Activated T-helper 2 cell treated with anti-CD3 and anti-CD28 coated beads, Interferon-gamma antibody, Interleukin-2, Interleukin-4, amounts not matched to agents 10 μg/mL and 5 μg/mL and 100 μg/mL, durations not matched to agents 14 hours and 24 hours and 36 hours (primary cell): ENCODE results near the gene AQP4. TPM values are rescaled to one million over a fixed set of nuclear protein-coding genes. Genes with fewer than 3 reads are reported as not detected.

Experiments
- DNase-seq: peaks from one replicate; pipeline ENCODE4 v3.0.0; 2021; ENCODE audit warnings: low spot score
- H3K27ac Mint-ChIP-seq: one replicate; pipeline ENCODE4 v1.8.0; 2021; ENCODE audit warnings: mixed read lengths
- H3K27me3 Mint-ChIP-seq: one replicate; pipeline ENCODE4 v1.8.0; 2021; ENCODE audit warnings: low read depth, mixed read lengths
- H3K36me3 Mint-ChIP-seq: one replicate; pipeline ENCODE4 v1.8.0; 2021; ENCODE audit warnings: low read depth, mixed read lengths
- H3K4me1 Mint-ChIP-seq: one replicate; pipeline ENCODE4 v1.8.0; 2021; ENCODE audit warnings: low read depth, mixed read lengths
- H3K4me3 Mint-ChIP-seq: one replicate; pipeline ENCODE4 v1.8.0; 2021; ENCODE audit warnings: low read depth, mild to moderate bottlenecking, moderate library complexity, mixed read lengths
- H3K9me3 Mint-ChIP-seq: one replicate; pipeline ENCODE4 v1.8.0; 2021; ENCODE audit warnings: mixed read lengths
- intact Hi-C: fragments of 100-400 bp; cut with micrococcal nuclease; formaldehyde crosslinking; loops from one replicate; pipeline ENCODE4 v1.15.1; 2023
- total RNA-seq: library from RNA; stranded (reverse); gene quantifications from 2 replicates; pipeline ENCODE4 v1.2.3, GENCODE V29; 2022

Gene AQP4
- total RNA-seq, 1 donor from 2014 or later = not detected

- DNase-seq = no peak
- intact Hi-C loops = no loop called here
- H3K4me1 Mint-ChIP-seq = no peaks in the 10 kb centered on the region
- H3K27ac Mint-ChIP-seq = no peak overlapping the region
- H3K4me3 Mint-ChIP-seq = no peak overlapping the region
- H3K36me3 Mint-ChIP-seq = no peaks in the 10 kb centered on the region
- no peaks in the 10 kb centered on the region for H3K27me3 Mint-ChIP-seq
- peaks cover 21% of the 10 kb centered on the region for H3K9me3 Mint-ChIP-seq
These were observed 44.3 kb downstream of the AQP4 start for GRCh38 chr18:26821181-26821580.

GRCh38 chr18:26819046-26819445, 46.5 kb downstream of the AQP4 start:
- intact Hi-C loops = no loop called here
- DNase-seq = no peak
- Mint-ChIP-seq H3K9me3 (peaks cover 21% of the 10 kb centered on the region), H3K36me3 (no peaks in the 10 kb centered on the region), H3K27ac (no peak overlapping the region), H3K27me3 (no peaks in the 10 kb centered on the region), H3K4me1 (no peaks in the 10 kb centered on the region), H3K4me3 (no peak overlapping the region)

- Mint-ChIP-seq H3K4me1 (no peaks in the 10 kb centered on the region), H3K36me3 (no peaks in the 10 kb centered on the region), H3K27ac (no peak overlapping the region), H3K9me3 (peaks cover 21% of the 10 kb centered on the region), H3K27me3 (no peaks in the 10 kb centered on the region), H3K4me3 (no peak overlapping the region)
- no peak for DNase-seq
- intact Hi-C loops = no loop called here
These were observed 47.0 kb downstream of the AQP4 start for GRCh38 chr18:26818461-26818860.

GRCh38 chr18:26813043-26813442, 52.5 kb downstream of the AQP4 start:
- Mint-ChIP-seq H3K27me3 (no peaks in the 10 kb centered on the region), H3K36me3 (no peaks in the 10 kb centered on the region), H3K27ac (no peak overlapping the region), H3K4me3 (no peak overlapping the region), H3K4me1 (no peaks in the 10 kb centered on the region), H3K9me3 (peaks cover 16% of the 10 kb centered on the region)
- no peak for DNase-seq
- intact Hi-C loops = no loop called here

GRCh38 chr18:26812462-26812861, 53.0 kb downstream of the AQP4 start:
- Mint-ChIP-seq H3K9me3 (peaks cover 11% of the 10 kb centered on the region), H3K27me3 (no peaks in the 10 kb centered on the region), H3K4me1 (no peaks in the 10 kb centered on the region), H3K36me3 (no peaks in the 10 kb centered on the region), H3K4me3 (no peak overlapping the region), H3K27ac (no peak overlapping the region)
- DNase-seq = no peak
- intact Hi-C loops = no loop called here

GRCh38 chr18:26809346-26809745, 56.2 kb downstream of the AQP4 start:
- Mint-ChIP-seq H3K27ac (no peak overlapping the region), H3K4me1 (no peaks in the 10 kb centered on the region), H3K9me3 (peaks cover 6% of the 10 kb centered on the region), H3K4me3 (no peak overlapping the region), H3K27me3 (no peaks in the 10 kb centered on the region), H3K36me3 (no peaks in the 10 kb centered on the region)
- DNase-seq = no peak
- intact Hi-C loops = no loop called here

- Mint-ChIP-seq H3K27me3 (no peaks in the 10 kb centered on the region), H3K27ac (no peak overlapping the region), H3K36me3 (no peaks in the 10 kb centered on the region), H3K9me3 (peaks cover 6% of the 10 kb centered on the region), H3K4me1 (no peaks in the 10 kb centered on the region), H3K4me3 (no peak overlapping the region)
- intact Hi-C loops = no loop called here
- DNase-seq = no peak
These were observed 59.3 kb downstream of the AQP4 start for GRCh38 chr18:26806224-26806623.

- intact Hi-C loops = no loop called here
These were observed 61.0 kb downstream of the AQP4 start for GRCh38 chr18:26804519-26804918.

GRCh38 chr18:26803643-26804042, 61.9 kb downstream of the AQP4 start:
- Mint-ChIP-seq H3K4me1 (no peaks in the 10 kb centered on the region), H3K36me3 (no peaks in the 10 kb centered on the region), H3K9me3 (peaks cover 7% of the 10 kb centered on the region), H3K27me3 (no peaks in the 10 kb centered on the region), H3K27ac (no peak overlapping the region), H3K4me3 (no peak overlapping the region)
- intact Hi-C loops = no loop called here
- DNase-seq = no peak

More at GRCh38 chr18:26804519-26804918, 61.0 kb downstream of the AQP4 start:
- Mint-ChIP-seq H3K36me3 (no peaks in the 10 kb centered on the region), H3K27ac (no peak overlapping the region), H3K27me3 (no peaks in the 10 kb centered on the region), H3K4me1 (no peaks in the 10 kb centered on the region), H3K4me3 (no peak overlapping the region), H3K9me3 (peaks cover 6% of the 10 kb centered on the region)
- DNase-seq = no peak

- DNase-seq = no peak
- H3K4me1 Mint-ChIP-seq = no peaks in the 10 kb centered on the region
- H3K36me3 Mint-ChIP-seq = no peaks in the 10 kb centered on the region
- H3K27ac Mint-ChIP-seq = no peak overlapping the region
- no peak overlapping the region for H3K4me3 Mint-ChIP-seq
- peaks cover 8% of the 10 kb centered on the region for H3K9me3 Mint-ChIP-seq
- intact Hi-C loops = no loop called here
- no peaks in the 10 kb centered on the region for H3K27me3 Mint-ChIP-seq
These were observed 62.9 kb downstream of the AQP4 start for GRCh38 chr18:26802330-26803200.
